CD4-positive, alpha-beta T cell treated with Interleukin-1 beta for 1 hour (primary cell): Measurements from ENCODE around the gene C3orf62.
"Not testable (repeated sequence)": the region's sequence is repeated elsewhere in the genome, so short reads cannot be mapped to it uniquely, and the experiment has no call there.

ENCODE experiments used
- DNase-seq, 2 donors: peaks; one replicate each; pipeline ENCODE4 v3.0.0-alpha.2; 2020 to 2022

Gene C3orf62

GRCh38 chr3:49266410-49267095 lies 10.5 kb downstream of the C3orf62 start:
- no peak for DNase-seq

GRCh38 chr3:49265661-49266386 lies 11.2 kb downstream of the C3orf62 start:
- no peak for DNase-seq

GRCh38 chr3:49263159-49263889 lies 13.7 kb downstream of the C3orf62 start:
- DNase-seq, result no peak

GRCh38 chr3:49260806-49261324 lies 16.2 kb downstream of the C3orf62 start:
- DNase-seq, result no peak

- DNase-seq, result no peak
These were observed 19.8 kb downstream of the C3orf62 start for GRCh38 chr3:49257187-49257586.

GRCh38 chr3:49255718-49256511 lies 21.1 kb downstream of the C3orf62 start:
- no peak for DNase-seq

GRCh38 chr3:49255112-49255511 lies 21.9 kb downstream of the C3orf62 start:
- no peak for DNase-seq

- DNase-seq, result no peak
These were observed 23.5 kb downstream of the C3orf62 start for GRCh38 chr3:49253512-49253911.

- peak; percentile 4 to 45 for DNase-seq
These were observed 28.2 kb downstream of the C3orf62 start for GRCh38 chr3:49248840-49249227.

- DNase-seq, result no peak
These were observed 32.3 kb downstream of the C3orf62 start for GRCh38 chr3:49244581-49245205.

- DNase-seq, result not testable (repeated sequence)
These were observed 36.9 kb downstream of the C3orf62 start for GRCh38 chr3:49240091-49240490.

- DNase-seq, result peak; percentile 21 to 59
These were observed 38.5 kb downstream of the C3orf62 start for GRCh38 chr3:49238274-49239127.

- no peak for DNase-seq
These were observed 39.7 kb downstream of the C3orf62 start for GRCh38 chr3:49237344-49237743.

GRCh38 chr3:49236226-49236625 lies 40.8 kb downstream of the C3orf62 start:
- no peak for DNase-seq

GRCh38 chr3:49228817-49229216 lies 48.2 kb downstream of the C3orf62 start:
- not testable (repeated sequence) for DNase-seq

- DNase-seq, result no peak
These were observed 55.0 kb downstream of the C3orf62 start for GRCh38 chr3:49222002-49222401.

- not testable (repeated sequence) for DNase-seq
These were observed 56.0 kb downstream of the C3orf62 start for GRCh38 chr3:49220985-49221563.

- DNase-seq, result no peak
These were observed 57.9 kb downstream of the C3orf62 start for GRCh38 chr3:49219132-49219531.
